Stimulated activated naive CD8-positive, alpha-beta T cell treated with anti-CD3 and anti-CD28 coated beads, Interleukin-15, Interleukin-2, amounts not matched to agents 100 ng/mL and 50 ng/mL, for 24 hours (primary cell): ENCODE results near the gene HEBP2.
"Not testable (repeated sequence)": the region's sequence is repeated elsewhere in the genome, so short reads cannot be mapped to it uniquely, and the experiment has no call there.

Experiments
- H3K27ac Mint-ChIP-seq: one replicate; pipeline ENCODE4 v1.8.0; 2021; ENCODE audit warnings: mild to moderate bottlenecking, mixed read lengths
- H3K27me3 Mint-ChIP-seq: one replicate; pipeline ENCODE4 v1.8.0; 2021; ENCODE audit warnings: mixed read lengths
- H3K36me3 Mint-ChIP-seq: one replicate; pipeline ENCODE4 v1.8.0; 2021; ENCODE audit warnings: low read depth, mixed read lengths
- H3K4me1 Mint-ChIP-seq: one replicate; pipeline ENCODE4 v1.8.0; 2021; ENCODE audit warnings: low read depth, mixed read lengths
- H3K4me3 Mint-ChIP-seq: one replicate; pipeline ENCODE4 v1.8.0; 2021; ENCODE audit warnings: mild to moderate bottlenecking, mixed read lengths
- H3K9me3 Mint-ChIP-seq: one replicate; pipeline ENCODE4 v1.8.0; 2021; ENCODE audit warnings: mixed read lengths

Gene HEBP2

DNA sequence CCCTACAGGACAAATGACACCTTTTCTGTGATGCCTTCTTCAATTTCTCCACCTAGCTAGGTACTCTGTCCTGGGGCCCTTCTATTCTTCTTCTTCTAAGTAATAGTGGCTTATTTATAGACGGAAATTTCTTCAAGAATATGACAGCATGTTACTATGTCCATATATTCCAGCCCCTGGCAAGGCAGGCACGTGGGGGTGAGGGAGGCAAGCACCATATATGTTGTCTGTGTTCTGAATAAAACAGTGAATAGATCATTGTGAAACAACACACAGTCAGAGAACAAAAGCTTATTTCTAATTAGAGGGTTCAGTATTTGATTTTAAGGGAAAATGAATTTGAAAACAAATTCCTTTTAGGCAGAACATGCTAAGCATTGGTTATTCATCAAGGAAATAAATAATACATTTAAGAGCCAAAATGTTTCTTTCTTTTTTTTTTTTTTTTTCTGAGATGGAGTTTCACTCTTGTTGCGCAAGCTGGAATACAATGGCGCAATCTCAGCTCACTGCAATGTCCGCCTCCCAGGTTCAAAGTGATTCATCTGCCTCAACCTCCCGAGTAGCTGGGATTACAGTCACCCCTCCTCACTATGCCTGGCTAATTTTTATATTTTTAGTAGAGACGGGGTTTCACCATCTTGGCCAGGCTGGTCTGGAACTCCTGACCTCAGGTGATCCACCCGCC is 6.2 kb downstream of the HEBP2 start:
- no peaks in the 10 kb centered on the region for H3K27me3 Mint-ChIP-seq
- H3K4me1 Mint-ChIP-seq = peaks cover 34% of the 10 kb centered on the region
- H3K9me3 Mint-ChIP-seq = no peaks in the 10 kb centered on the region
- H3K27ac Mint-ChIP-seq = peak overlapping the region; percentile 38
- H3K36me3 Mint-ChIP-seq = peaks cover 67% of the 10 kb centered on the region
- H3K4me3 Mint-ChIP-seq = no peak overlapping the region

DNA sequence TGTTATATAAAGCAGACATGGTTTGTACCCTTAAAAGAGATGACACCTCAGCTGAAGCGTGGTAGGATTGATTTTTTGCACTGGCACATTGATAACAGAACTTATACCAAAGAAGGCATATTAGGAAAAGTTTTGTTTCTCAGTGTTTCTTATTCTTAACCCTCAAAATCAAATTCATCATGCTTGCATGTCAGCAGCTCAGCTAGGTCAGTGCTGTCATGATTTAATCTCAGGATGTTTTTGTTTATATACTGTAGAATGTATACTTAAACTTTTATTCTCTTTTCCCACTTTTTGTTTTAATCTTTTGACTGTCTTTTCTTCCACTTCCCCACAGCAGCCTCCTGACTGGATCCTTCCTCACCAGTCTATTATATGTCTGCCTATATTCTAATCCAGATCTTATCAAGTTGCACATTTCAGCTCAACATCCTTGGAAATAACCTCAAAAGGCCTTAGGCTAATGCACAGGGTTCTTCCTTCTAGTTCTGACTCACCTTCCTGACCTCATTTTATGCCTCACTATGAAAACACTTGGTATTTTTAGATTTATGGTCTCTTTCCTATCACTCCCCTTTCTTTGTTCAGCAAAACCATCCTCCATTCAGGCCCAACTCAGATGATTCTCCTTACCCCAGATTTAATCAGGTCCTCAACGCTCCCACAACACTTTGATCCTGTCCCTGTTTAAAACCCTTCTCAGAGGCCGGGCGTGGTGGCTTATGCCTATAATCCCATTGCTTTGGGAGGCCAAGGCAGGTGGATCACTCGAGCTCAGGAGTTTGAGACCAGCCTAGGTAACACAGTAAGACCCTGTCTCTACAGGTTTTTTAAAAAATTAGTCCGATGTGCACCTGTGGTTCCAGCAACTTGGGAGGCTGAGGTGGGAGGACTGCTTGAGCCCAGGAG is 7.2 kb downstream of the HEBP2 start:
- peaks cover 61% of the 10 kb centered on the region for H3K36me3 Mint-ChIP-seq
- H3K27me3 Mint-ChIP-seq = no peaks in the 10 kb centered on the region
- H3K4me3 Mint-ChIP-seq = no peak overlapping the region
- H3K27ac Mint-ChIP-seq = peak overlapping the region; percentile 79
- peaks cover 25% of the 10 kb centered on the region for H3K4me1 Mint-ChIP-seq
- H3K9me3 Mint-ChIP-seq = no peaks in the 10 kb centered on the region

GRCh38 chr6:138415125-138415524 is 11.1 kb downstream of the HEBP2 start:
- Mint-ChIP-seq H3K4me1 (peaks cover 21% of the 10 kb centered on the region), H3K27ac (no peak overlapping the region), H3K4me3 (no peak overlapping the region), H3K36me3 (peaks cover 57% of the 10 kb centered on the region), H3K9me3 (no peaks in the 10 kb centered on the region), H3K27me3 (no peaks in the 10 kb centered on the region)

DNA sequence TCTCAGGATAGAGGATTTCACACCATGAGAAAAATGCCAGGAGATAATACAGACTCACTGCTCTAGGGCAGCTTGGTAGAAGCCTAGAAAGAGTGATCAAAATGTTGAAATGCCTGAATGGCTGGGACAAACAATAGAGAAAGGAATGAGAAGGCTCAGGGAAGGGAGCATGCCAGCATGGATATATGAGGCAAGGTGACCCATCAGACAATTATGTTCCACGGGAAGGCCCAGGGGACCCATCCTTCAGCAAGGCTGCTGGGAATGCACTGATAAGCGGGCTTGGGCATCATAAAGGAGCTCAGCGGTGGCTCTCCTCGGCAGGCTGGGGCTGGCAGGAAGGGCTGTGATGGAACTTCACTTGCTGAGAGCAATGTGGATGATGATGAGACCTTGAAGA is 12.2 kb downstream of the HEBP2 start:
- H3K4me1 Mint-ChIP-seq = peaks cover 12% of the 10 kb centered on the region
- peaks cover 54% of the 10 kb centered on the region for H3K36me3 Mint-ChIP-seq
- H3K27me3 Mint-ChIP-seq = no peaks in the 10 kb centered on the region
- no peaks in the 10 kb centered on the region for H3K9me3 Mint-ChIP-seq
- no peak overlapping the region for H3K27ac Mint-ChIP-seq
- no peak overlapping the region for H3K4me3 Mint-ChIP-seq

GRCh38 chr6:138417493-138418117 is 13.6 kb downstream of the HEBP2 start:
- no peak overlapping the region for H3K27ac Mint-ChIP-seq
- H3K36me3 Mint-ChIP-seq = peaks cover 45% of the 10 kb centered on the region
- no peaks in the 10 kb centered on the region for H3K27me3 Mint-ChIP-seq
- H3K4me3 Mint-ChIP-seq = no peak overlapping the region
- H3K4me1 Mint-ChIP-seq = peaks cover 4% of the 10 kb centered on the region
- no peaks in the 10 kb centered on the region for H3K9me3 Mint-ChIP-seq

GRCh38 chr6:138418118-138418742 is 14.2 kb downstream of the HEBP2 start:
- peaks cover 8% of the 10 kb centered on the region for H3K4me1 Mint-ChIP-seq
- no peaks in the 10 kb centered on the region for H3K9me3 Mint-ChIP-seq
- H3K27ac Mint-ChIP-seq = no peak overlapping the region
- H3K27me3 Mint-ChIP-seq = no peaks in the 10 kb centered on the region
- peaks cover 39% of the 10 kb centered on the region for H3K36me3 Mint-ChIP-seq
- H3K4me3 Mint-ChIP-seq = no peak overlapping the region

GRCh38 chr6:138419766-138420165 is 15.7 kb downstream of the HEBP2 start:
- no peak overlapping the region for H3K4me3 Mint-ChIP-seq
- H3K9me3 Mint-ChIP-seq = no peaks in the 10 kb centered on the region
- H3K4me1 Mint-ChIP-seq = peaks cover 11% of the 10 kb centered on the region
- peaks cover 28% of the 10 kb centered on the region for H3K36me3 Mint-ChIP-seq
- no peak overlapping the region for H3K27ac Mint-ChIP-seq
- no peaks in the 10 kb centered on the region for H3K27me3 Mint-ChIP-seq

- H3K36me3 Mint-ChIP-seq = peaks cover 28% of the 10 kb centered on the region
Measured at GRCh38 chr6:138420356-138420755, 16.3 kb downstream of the HEBP2 start.

DNA sequence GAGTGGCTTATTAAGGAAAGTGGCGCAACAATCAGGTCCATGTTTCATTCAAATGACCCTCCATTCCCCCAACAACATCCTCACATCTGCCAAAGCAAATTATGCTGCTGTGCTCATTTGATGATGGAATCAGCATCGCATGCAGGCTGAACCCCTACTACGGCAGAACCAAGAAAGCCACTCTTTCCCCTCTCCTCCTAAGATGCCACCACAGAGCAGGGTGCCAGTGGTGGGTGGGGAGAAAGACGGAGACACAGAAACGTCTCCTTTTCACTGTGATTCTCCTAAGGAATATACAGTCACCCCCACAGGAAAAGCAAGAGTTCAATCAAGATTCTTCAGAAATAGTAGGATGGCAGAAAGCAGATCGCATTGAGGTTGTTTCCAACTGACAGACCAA is 17.1 kb downstream of the HEBP2 start:
- no peaks in the 10 kb centered on the region for H3K27me3 Mint-ChIP-seq
- peaks cover 28% of the 10 kb centered on the region for H3K36me3 Mint-ChIP-seq
- H3K4me1 Mint-ChIP-seq = peaks cover 11% of the 10 kb centered on the region
- no peak overlapping the region for H3K4me3 Mint-ChIP-seq
- no peaks in the 10 kb centered on the region for H3K9me3 Mint-ChIP-seq
- no peak overlapping the region for H3K27ac Mint-ChIP-seq

More at GRCh38 chr6:138420356-138420755, 16.3 kb downstream of the HEBP2 start:
- no peak overlapping the region for H3K27ac Mint-ChIP-seq
- no peak overlapping the region for H3K4me3 Mint-ChIP-seq
- H3K4me1 Mint-ChIP-seq = peaks cover 11% of the 10 kb centered on the region
- no peaks in the 10 kb centered on the region for H3K9me3 Mint-ChIP-seq
- no peaks in the 10 kb centered on the region for H3K27me3 Mint-ChIP-seq

- Mint-ChIP-seq H3K4me3 (no peak overlapping the region), H3K27ac (no peak overlapping the region), H3K36me3 (peaks cover 27% of the 10 kb centered on the region), H3K9me3 (no peaks in the 10 kb centered on the region), H3K27me3 (no peaks in the 10 kb centered on the region), H3K4me1 (peaks cover 11% of the 10 kb centered on the region)
Measured at GRCh38 chr6:138421608-138422007, 17.6 kb downstream of the HEBP2 start.

- Mint-ChIP-seq H3K4me1 (peaks cover 11% of the 10 kb centered on the region), H3K9me3 (no peaks in the 10 kb centered on the region), H3K27me3 (no peaks in the 10 kb centered on the region), H3K27ac (no peak overlapping the region), H3K4me3 (no peak overlapping the region), H3K36me3 (peaks cover 16% of the 10 kb centered on the region)
Measured at GRCh38 chr6:138422861-138423260, 18.8 kb downstream of the HEBP2 start.

GRCh38 chr6:138424004-138424904 is 20.2 kb downstream of the HEBP2 start:
- H3K4me3 Mint-ChIP-seq = no peak overlapping the region
- H3K4me1 Mint-ChIP-seq = peaks cover 6% of the 10 kb centered on the region
- H3K27me3 Mint-ChIP-seq = no peaks in the 10 kb centered on the region
- peaks cover 2% of the 10 kb centered on the region for H3K36me3 Mint-ChIP-seq
- H3K9me3 Mint-ChIP-seq = no peaks in the 10 kb centered on the region
- H3K27ac Mint-ChIP-seq = no peak overlapping the region

GRCh38 chr6:138425256-138425655 is 21.2 kb downstream of the HEBP2 start:
- not testable (repeated sequence) for H3K27me3 Mint-ChIP-seq, H3K4me3 Mint-ChIP-seq, H3K36me3 Mint-ChIP-seq, H3K27ac Mint-ChIP-seq, H3K9me3 Mint-ChIP-seq, H3K4me1 Mint-ChIP-seq

DNA sequence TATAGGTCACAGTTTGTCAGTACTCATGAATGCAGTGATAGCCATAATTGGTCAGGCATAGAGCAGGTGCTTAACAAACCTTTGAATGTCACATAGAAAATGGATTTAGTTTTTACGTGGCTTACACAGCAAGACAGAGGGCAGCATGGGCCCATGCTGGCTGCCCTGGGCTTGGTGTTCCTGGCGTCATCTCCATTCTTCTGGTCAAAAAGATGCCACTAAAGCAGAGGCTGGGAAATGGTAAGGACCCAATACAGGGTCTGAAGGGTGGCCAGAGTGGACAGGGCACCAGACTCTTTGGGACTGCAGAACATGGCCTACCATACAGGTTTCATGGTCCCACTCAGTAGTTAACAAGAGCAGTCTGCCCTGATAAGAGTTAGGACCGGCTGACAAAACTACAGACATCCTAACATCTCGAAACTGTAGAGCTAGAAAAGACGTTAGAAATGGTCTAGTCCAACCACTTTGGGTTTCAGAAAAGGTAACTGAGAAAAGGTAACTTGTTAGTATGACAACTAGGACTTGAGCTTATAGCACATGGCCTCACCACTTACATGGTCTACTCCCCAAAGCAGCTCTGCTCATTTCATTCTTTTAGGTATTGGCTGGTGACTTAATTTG is 22.6 kb downstream of the HEBP2 start:
- H3K27me3 Mint-ChIP-seq = no peaks in the 10 kb centered on the region
- H3K4me3 Mint-ChIP-seq = no peak overlapping the region
- no peaks in the 10 kb centered on the region for H3K9me3 Mint-ChIP-seq
- no peaks in the 10 kb centered on the region for H3K36me3 Mint-ChIP-seq
- H3K27ac Mint-ChIP-seq = no peak overlapping the region
- H3K4me1 Mint-ChIP-seq = peaks cover 6% of the 10 kb centered on the region
